Loucy (cell line): ENCODE results near the gene PLA2G2E.

Source experiments
- H2AFZ ChIP-seq: fragments of 200-600 bp; sonication (generic); 2 replicates; pipeline ENCODE4 v1.6.0; 2016; ENCODE audit warnings: antibody characterized with exemption, mild to moderate bottlenecking, low read length, moderate library complexity
- H3F3A ChIP-seq: fragments of 200-600 bp; 2 replicates; pipeline ENCODE4 v1.6.0; 2016; ENCODE audit warnings: antibody characterized with exemption, low read depth, mild to moderate bottlenecking
- H3K27me3 ChIP-seq: fragments of 200-600 bp; sonication (generic); 2 replicates; pipeline ENCODE4 v1.6.1; 2014; ENCODE audit warnings: low read length, mild to moderate bottlenecking; ENCODE audit not compliant: insufficient read depth, poor library complexity, severe bottlenecking
- H3K36me3 ChIP-seq: fragments of 200-600 bp; sonication (generic); 2 replicates; pipeline ENCODE4 v1.6.1; 2016; ENCODE audit warnings: low read length; ENCODE audit not compliant: insufficient read depth
- H3K4me1 ChIP-seq: fragments of 200-600 bp; sonication (generic); 2 replicates; pipeline ENCODE4 v1.5.1; 2014; ENCODE audit warnings: low read length, mild to moderate bottlenecking; ENCODE audit not compliant: insufficient read depth, poor library complexity, severe bottlenecking
- H3K4me2 ChIP-seq: fragments of 200-600 bp; sonication (generic); 2 replicates; pipeline ENCODE4 v1.6.0; 2014; ENCODE audit warnings: antibody characterized with exemption, low read length, low read depth, mild to moderate bottlenecking; ENCODE audit not compliant: poor library complexity, severe bottlenecking
- H3K4me3 ChIP-seq: fragments of 200-600 bp; sonication (generic); 2 replicates; pipeline ENCODE4 v1.5.1; 2014; ENCODE audit warnings: low read length, mild to moderate bottlenecking, mixed read lengths; ENCODE audit not compliant: poor library complexity, severe bottlenecking
- H3K79me2 ChIP-seq: fragments of 200-600 bp; sonication (generic); 2 replicates; pipeline ENCODE4 v1.6.1; 2014; ENCODE audit warnings: low read length; ENCODE audit not compliant: insufficient read depth
- H3K9ac ChIP-seq: fragments of 200-600 bp; sonication (generic); 2 replicates; pipeline ENCODE4 v1.6.0; 2014; ENCODE audit warnings: mild to moderate bottlenecking, low read depth, low read length, moderate library complexity; ENCODE audit not compliant: poor library complexity, severe bottlenecking
- H3K9me2 ChIP-seq: fragments of 200-600 bp; sonication (generic); replicated peaks from 2 replicates; pipeline ENCODE4 v1.6.1; 2016; ENCODE audit warnings: low read depth, low read length, mixed read lengths
- H3K9me3 ChIP-seq: fragments of 200-600 bp; sonication (generic); 2 replicates; pipeline ENCODE4 v1.6.1; 2014; ENCODE audit warnings: mild to moderate bottlenecking, antibody characterized with exemption, low read length, low read depth; ENCODE audit not compliant: insufficient read depth
- H4K20me1 ChIP-seq: fragments of 200-600 bp; sonication (generic); 2 replicates; pipeline ENCODE4 v1.6.0; 2014; ENCODE audit warnings: antibody characterized with exemption, low read length, mild to moderate bottlenecking; ENCODE audit not compliant: insufficient read depth, poor library complexity, severe bottlenecking
- CTCF ChIP-seq: fragments of 200-600 bp; sonication (generic); conservative IDR thresholded peaks from 2 replicates; pipeline ENCODE4 v1.5.1; 2014; ENCODE audit warnings: mild to moderate bottlenecking, antibody characterized with exemption, low read length
- EZH2phosphoT487 ChIP-seq: fragments of 200-600 bp; IDR thresholded peaks from 2 replicates; pipeline ENCODE4 v1.6.1; 2018; ENCODE audit warnings: antibody characterized with exemption, mild to moderate bottlenecking, moderate library complexity, borderline replicate concordance

PLA2G2E gene

GRCh38 chr1:19923137-19923952, at the start of gene PLA2G2E:
TSS of gene PLA2G2E (minus strand) at chr1:19923617. CDS start at chr1:19923559, 58 bp downstream.
- Histone ChIP-seq H3K4me3 (no peak within 1 kb of the TSS), H3K4me1 (no peaks in the 10 kb centered on the region), H3F3A (no peaks in the 10 kb centered on the region), H3K9ac (no peak within 1 kb of the TSS), H3K36me3 (no peaks in the 10 kb centered on the region), H3K9me2 (no peaks in the 10 kb centered on the region), H3K4me2 (no peak within 1 kb of the TSS), H3K27me3 (no peaks in the 10 kb centered on the region), H2AFZ (no peak within 1 kb of the TSS), H4K20me1 (no peaks in the 10 kb centered on the region), H3K79me2 (no peaks in the 10 kb centered on the region), H3K9me3 (no peaks in the 10 kb centered on the region)
- TF ChIP-seq EZH2phosphoT487 (no peak), CTCF (no peak)

- TF ChIP-seq CTCF (no peak), EZH2phosphoT487 (no peak)
These were observed 48.2 kb upstream of the PLA2G2E start for GRCh38 chr1:19971664-19972063.

GRCh38 chr1:19969898-19970660, 46.7 kb upstream of the PLA2G2E start:
- TF ChIP-seq EZH2phosphoT487 (no peak), CTCF (no peak)
- Histone ChIP-seq H3K4me3 (no peak overlapping the region), H3K4me2 (no peak overlapping the region), H3K36me3 (no peaks in the 10 kb centered on the region), H2AFZ (no peak overlapping the region), H3K9ac (no peak overlapping the region), H3K4me1 (no peaks in the 10 kb centered on the region), H3F3A (no peaks in the 10 kb centered on the region), H3K9me3 (no peaks in the 10 kb centered on the region), H3K79me2 (no peaks in the 10 kb centered on the region), H4K20me1 (no peaks in the 10 kb centered on the region), H3K27me3 (no peaks in the 10 kb centered on the region), H3K9me2 (no peaks in the 10 kb centered on the region)

More at GRCh38 chr1:19971664-19972063, 48.2 kb upstream of the PLA2G2E start:
- Histone ChIP-seq H3K9me2 (no peaks in the 10 kb centered on the region), H4K20me1 (no peaks in the 10 kb centered on the region), H2AFZ (no peak overlapping the region), H3K9me3 (no peaks in the 10 kb centered on the region), H3K4me1 (no peaks in the 10 kb centered on the region), H3K79me2 (no peaks in the 10 kb centered on the region), H3F3A (no peaks in the 10 kb centered on the region), H3K36me3 (no peaks in the 10 kb centered on the region), H3K4me3 (no peak overlapping the region), H3K27me3 (no peaks in the 10 kb centered on the region), H3K4me2 (no peak overlapping the region), H3K9ac (no peak overlapping the region)
